ENCODE measurements around the gene DNER.

Gene DNER

DNA sequence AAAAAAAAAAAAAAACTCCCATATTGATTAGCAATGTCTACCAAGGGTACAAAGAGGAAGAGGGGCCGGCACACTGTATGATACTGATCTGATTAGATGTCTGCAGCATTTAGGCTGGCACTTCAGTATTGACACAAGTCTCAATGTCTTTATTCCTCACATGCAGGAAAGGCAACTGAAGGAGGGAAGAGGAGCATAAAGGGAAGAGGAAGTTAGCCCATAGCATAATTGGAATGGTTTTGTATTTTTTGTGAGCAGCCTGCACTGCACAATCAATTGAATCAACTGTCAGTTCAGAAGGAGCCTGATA is 79.0 kb downstream of the DNER start:
- H3K4me2 ChIP-seq (ENCODE audit: low read length), result no peak overlapping the region
- H4K20me1 ChIP-seq (ENCODE audit: insufficient read depth, low read length), result no peaks in the 10 kb centered on the region
- no peak overlapping the region for H3K9ac ChIP-seq (ENCODE audit: low read length)
- no peaks in the 10 kb centered on the region for H3K36me3 ChIP-seq (replicated peaks; ENCODE audit: low read depth, low read length)
- no peak overlapping the region for H3K27ac ChIP-seq (ENCODE audit: low read length)
- no peaks in the 10 kb centered on the region for H3K27me3 ChIP-seq (ENCODE audit: low read depth, low read length)
- no peak overlapping the region for H3K4me3 ChIP-seq (ENCODE audit: low read length)
- no peak for TF ChIP-seq EZH2phosphoT487 (IDR thresholded peaks at IDR 0.05; ENCODE audit: low read depth)
- TF ChIP-seq CTCF (IDR thresholded peaks at IDR 0.05; ENCODE audit: low read depth, low read length), result no peak
- H2AFZ ChIP-seq (ENCODE audit: low read depth, low read length), result no peak overlapping the region
- peaks cover 5% of the 10 kb centered on the region for H3K4me1 ChIP-seq (ENCODE audit: low read length)
- H3K79me2 ChIP-seq (ENCODE audit: low read length), result no peaks in the 10 kb centered on the region
- no peaks in the 10 kb centered on the region for H3K9me3 ChIP-seq (ENCODE audit: insufficient read depth, low read length)

- H3K4me2 ChIP-seq (ENCODE audit: low read length), result no peak overlapping the region
- TF ChIP-seq CTCF (IDR thresholded peaks at IDR 0.05; ENCODE audit: low read depth, low read length) (no peak), EZH2phosphoT487 (IDR thresholded peaks at IDR 0.05; ENCODE audit: low read depth) (no peak)
- H3K27ac ChIP-seq (ENCODE audit: low read length), result no peak overlapping the region
- H3K27me3 ChIP-seq (ENCODE audit: low read depth, low read length), result no peaks in the 10 kb centered on the region
- no peaks in the 10 kb centered on the region for H3K79me2 ChIP-seq (ENCODE audit: low read length)
- no peak overlapping the region for H3K9ac ChIP-seq (ENCODE audit: low read length)
- H4K20me1 ChIP-seq (ENCODE audit: insufficient read depth, low read length), result no peaks in the 10 kb centered on the region
- peaks cover 5% of the 10 kb centered on the region for H3K4me1 ChIP-seq (ENCODE audit: low read length)
- no peaks in the 10 kb centered on the region for H3K36me3 ChIP-seq (replicated peaks; ENCODE audit: low read depth, low read length)
- H2AFZ ChIP-seq (ENCODE audit: low read depth, low read length), result no peak overlapping the region
- H3K4me3 ChIP-seq (ENCODE audit: low read length), result no peak overlapping the region
- no peaks in the 10 kb centered on the region for H3K9me3 ChIP-seq (ENCODE audit: insufficient read depth, low read length)
These were observed 79.6 kb downstream of the DNER start for GRCh38 chr2:229634601-229635370.

DNA sequence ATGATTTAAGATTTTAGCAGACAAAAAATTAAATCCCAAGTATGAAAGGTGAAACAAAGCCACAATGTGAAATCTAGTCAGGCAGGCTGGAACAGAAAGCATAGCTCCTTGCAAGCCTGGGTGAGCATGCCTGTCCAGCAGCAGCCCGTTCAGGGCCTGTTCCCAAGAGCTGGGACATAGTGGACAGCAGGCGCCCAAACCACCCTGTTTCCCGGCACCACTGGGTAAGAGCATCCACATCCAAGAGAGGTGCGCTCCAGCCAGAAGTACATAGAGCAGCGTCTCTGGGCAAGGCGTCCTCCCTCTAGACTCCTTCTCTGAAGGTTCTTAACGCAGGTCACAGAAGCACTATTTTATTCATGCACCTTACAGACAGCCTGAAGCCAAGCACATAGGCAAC is 80.8 kb downstream of the DNER start:
- no peaks in the 10 kb centered on the region for H3K79me2 ChIP-seq (ENCODE audit: low read length)
- no peak overlapping the region for H3K27ac ChIP-seq (ENCODE audit: low read length)
- no peak overlapping the region for H3K9ac ChIP-seq (ENCODE audit: low read length)
- no peaks in the 10 kb centered on the region for H4K20me1 ChIP-seq (ENCODE audit: insufficient read depth, low read length)
- no peaks in the 10 kb centered on the region for H3K9me3 ChIP-seq (ENCODE audit: insufficient read depth, low read length)
- no peaks in the 10 kb centered on the region for H3K36me3 ChIP-seq (replicated peaks; ENCODE audit: low read depth, low read length)
- TF ChIP-seq CTCF (IDR thresholded peaks at IDR 0.05; ENCODE audit: low read depth, low read length) (no peak), EZH2phosphoT487 (IDR thresholded peaks at IDR 0.05; ENCODE audit: low read depth) (no peak)
- H3K4me2 ChIP-seq (ENCODE audit: low read length), result no peak overlapping the region
- H2AFZ ChIP-seq (ENCODE audit: low read depth, low read length), result no peak overlapping the region
- H3K4me3 ChIP-seq (ENCODE audit: low read length), result no peak overlapping the region
- H3K27me3 ChIP-seq (ENCODE audit: low read depth, low read length), result no peaks in the 10 kb centered on the region
- peaks cover 5% of the 10 kb centered on the region for H3K4me1 ChIP-seq (ENCODE audit: low read length)

- TF ChIP-seq CTCF (IDR thresholded peaks at IDR 0.05; ENCODE audit: low read depth, low read length) (no peak), EZH2phosphoT487 (IDR thresholded peaks at IDR 0.05; ENCODE audit: low read depth) (no peak)
- Histone ChIP-seq H3K4me3 (ENCODE audit: low read length) (no peak overlapping the region), H3K27ac (ENCODE audit: low read length) (no peak overlapping the region), H3K4me2 (ENCODE audit: low read length) (no peak overlapping the region), H3K9me3 (ENCODE audit: insufficient read depth, low read length) (no peaks in the 10 kb centered on the region), H2AFZ (ENCODE audit: low read depth, low read length) (no peak overlapping the region), H3K4me1 (ENCODE audit: low read length) (peaks cover 5% of the 10 kb centered on the region), H4K20me1 (ENCODE audit: insufficient read depth, low read length) (no peaks in the 10 kb centered on the region), H3K9ac (ENCODE audit: low read length) (no peak overlapping the region), H3K36me3 (replicated peaks; ENCODE audit: low read depth, low read length) (no peaks in the 10 kb centered on the region), H3K79me2 (ENCODE audit: low read length) (no peaks in the 10 kb centered on the region), H3K27me3 (ENCODE audit: low read depth, low read length) (no peaks in the 10 kb centered on the region)
These were observed 85.3 kb downstream of the DNER start for GRCh38 chr2:229629039-229629438.

Data from OCI-LY3 (cell line).